Right lobe of liver (tissue), 4 donors: ENCODE results near the gene QSOX1.

Source experiments
- POLR2A ChIP-seq: fragments of 450-650 bp; IDR thresholded peaks from one replicate; pipeline ENCODE4 v1.6.1; 2017; ENCODE audit warnings: antibody characterized with exemption, mild to moderate bottlenecking
- TF ChIP-seq, protein P1 (sequence below), 4 donors: fragments of 200-600 bp in 3 of 4; fragments of 450-650 bp in 1 of 4; IDR thresholded peaks; one replicate each; pipeline versions ENCODE4 v1.5.1 to v1.8.0; 2016 to 2022; ENCODE audit warnings: antibody characterized with exemption in 4 of 4, mild to moderate bottlenecking in 2 of 4
- donor health status: DM: no; HTN: no; CAD: no.
- donor health status: DM: no; HTN: no; CAD: no.
- donor health status: DM: no; HTN: yes; CAD: no.

DNA sequence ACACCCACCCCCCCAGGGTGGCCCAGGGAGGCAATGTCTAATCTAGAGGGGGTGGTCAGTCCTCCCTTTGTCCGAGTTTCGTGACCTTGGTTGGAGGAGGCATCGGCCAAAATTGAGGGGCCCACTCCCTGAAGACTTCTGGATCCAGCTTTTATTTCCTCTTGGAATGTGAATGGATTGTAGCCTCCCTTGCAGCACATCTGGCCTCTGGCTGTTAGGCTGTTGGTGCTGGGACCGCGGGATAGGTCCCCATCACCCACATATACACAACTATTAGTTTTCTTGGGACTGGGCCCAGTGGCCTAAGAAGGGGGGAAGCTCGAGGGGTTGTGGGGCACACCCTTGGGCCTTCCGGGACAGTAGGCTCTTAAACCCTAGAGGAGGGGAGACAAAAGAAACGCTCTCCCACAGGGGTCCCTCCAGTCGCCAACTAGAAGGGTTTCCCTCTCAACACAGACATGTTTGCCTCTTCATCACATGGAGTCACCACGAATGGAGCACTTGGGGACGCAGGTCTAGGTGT is 77.9 kb downstream of the QSOX1 start:
- TF ChIP-seq, protein P1, sequence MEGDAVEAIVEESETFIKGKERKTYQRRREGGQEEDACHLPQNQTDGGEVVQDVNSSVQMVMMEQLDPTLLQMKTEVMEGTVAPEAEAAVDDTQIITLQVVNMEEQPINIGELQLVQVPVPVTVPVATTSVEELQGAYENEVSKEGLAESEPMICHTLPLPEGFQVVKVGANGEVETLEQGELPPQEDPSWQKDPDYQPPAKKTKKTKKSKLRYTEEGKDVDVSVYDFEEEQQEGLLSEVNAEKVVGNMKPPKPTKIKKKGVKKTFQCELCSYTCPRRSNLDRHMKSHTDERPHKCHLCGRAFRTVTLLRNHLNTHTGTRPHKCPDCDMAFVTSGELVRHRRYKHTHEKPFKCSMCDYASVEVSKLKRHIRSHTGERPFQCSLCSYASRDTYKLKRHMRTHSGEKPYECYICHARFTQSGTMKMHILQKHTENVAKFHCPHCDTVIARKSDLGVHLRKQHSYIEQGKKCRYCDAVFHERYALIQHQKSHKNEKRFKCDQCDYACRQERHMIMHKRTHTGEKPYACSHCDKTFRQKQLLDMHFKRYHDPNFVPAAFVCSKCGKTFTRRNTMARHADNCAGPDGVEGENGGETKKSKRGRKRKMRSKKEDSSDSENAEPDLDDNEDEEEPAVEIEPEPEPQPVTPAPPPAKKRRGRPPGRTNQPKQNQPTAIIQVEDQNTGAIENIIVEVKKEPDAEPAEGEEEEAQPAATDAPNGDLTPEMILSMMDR (IDR thresholded peaks at IDR 0.05): no peak
- no peak for TF ChIP-seq POLR2A
